ENCODE results near the gene CNNM3. TPM values are rescaled to one million over a fixed set of nuclear protein-coding genes. Genes with fewer than 3 reads are reported as not detected.

Gene CNNM3
- total RNA-seq, 1 experiment from 2014 or later, result 34.0 TPM

DNA sequence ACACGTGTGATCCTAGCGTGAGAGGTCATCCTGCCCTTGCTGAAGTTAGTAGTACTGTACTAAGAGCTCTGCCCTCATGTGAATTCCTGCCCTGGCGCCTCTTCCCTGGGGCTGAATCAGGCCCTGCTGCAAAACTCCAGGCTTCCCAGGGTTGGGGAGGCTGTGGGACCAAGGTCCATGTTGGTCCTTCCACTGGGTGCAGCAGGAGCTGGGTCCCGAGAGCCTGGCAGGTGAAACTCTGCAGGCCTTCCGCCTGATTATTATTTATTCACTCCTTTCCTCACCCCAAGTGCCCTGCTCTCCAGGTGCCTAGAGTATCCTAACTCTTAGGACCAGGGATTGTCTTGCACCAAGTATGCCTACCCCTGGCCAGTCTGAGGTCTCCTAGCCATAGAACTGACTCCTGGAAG is 5.3 kb upstream of the CNNM3 start:
- in situ Hi-C loops (cut with HindIII; ENCODE audit: low pct_unique_long_range_greater_than_20kb, low sequenced_read_pairs) (no loop called here), intact Hi-C loops (cut with micrococcal nuclease; ENCODE audit: unreplicated experiment) (no loop called here)
- Histone ChIP-seq H3K27ac (ENCODE audit: low read length) (no peak overlapping the region), H3K4me3 (ENCODE audit: low read depth in 2 of 2, low read length in 2 of 2) (no peak overlapping the region), H3K27me3 (ENCODE audit: control insufficient read depth, insufficient read depth, low read length) (no peaks in the 10 kb centered on the region), H3K9me3 (ENCODE audit: control insufficient read depth, insufficient read depth, low read depth, low read length) (no peaks in the 10 kb centered on the region), H3K36me3 (ENCODE audit: control insufficient read depth, insufficient read depth, low read length) (no peaks in the 10 kb centered on the region; the same call in 1 of the 2 replicates), H3K4me1 (ENCODE audit: control insufficient read depth, insufficient read depth, low read length) (no peaks in the 10 kb centered on the region)
- no peak for ATAC-seq
- no TSS peak for BruUV-seq (replicated peaks)
- no peak for DNase-seq (ENCODE audit: low read depth, low spot score)
- ChIA-PET POLR2A (no interaction called here), CTCF (no interaction called here)
- TF ChIP-seq, protein P1, sequence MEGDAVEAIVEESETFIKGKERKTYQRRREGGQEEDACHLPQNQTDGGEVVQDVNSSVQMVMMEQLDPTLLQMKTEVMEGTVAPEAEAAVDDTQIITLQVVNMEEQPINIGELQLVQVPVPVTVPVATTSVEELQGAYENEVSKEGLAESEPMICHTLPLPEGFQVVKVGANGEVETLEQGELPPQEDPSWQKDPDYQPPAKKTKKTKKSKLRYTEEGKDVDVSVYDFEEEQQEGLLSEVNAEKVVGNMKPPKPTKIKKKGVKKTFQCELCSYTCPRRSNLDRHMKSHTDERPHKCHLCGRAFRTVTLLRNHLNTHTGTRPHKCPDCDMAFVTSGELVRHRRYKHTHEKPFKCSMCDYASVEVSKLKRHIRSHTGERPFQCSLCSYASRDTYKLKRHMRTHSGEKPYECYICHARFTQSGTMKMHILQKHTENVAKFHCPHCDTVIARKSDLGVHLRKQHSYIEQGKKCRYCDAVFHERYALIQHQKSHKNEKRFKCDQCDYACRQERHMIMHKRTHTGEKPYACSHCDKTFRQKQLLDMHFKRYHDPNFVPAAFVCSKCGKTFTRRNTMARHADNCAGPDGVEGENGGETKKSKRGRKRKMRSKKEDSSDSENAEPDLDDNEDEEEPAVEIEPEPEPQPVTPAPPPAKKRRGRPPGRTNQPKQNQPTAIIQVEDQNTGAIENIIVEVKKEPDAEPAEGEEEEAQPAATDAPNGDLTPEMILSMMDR (IDR thresholded peaks at IDR 0.05), result no peak
- TF ChIP-seq SIN3A (IDR thresholded peaks at IDR 0.05; ENCODE audit: borderline replicate concordance, insufficient read depth, low read depth, low read length), result no peak
- TF ChIP-seq, protein P2, sequence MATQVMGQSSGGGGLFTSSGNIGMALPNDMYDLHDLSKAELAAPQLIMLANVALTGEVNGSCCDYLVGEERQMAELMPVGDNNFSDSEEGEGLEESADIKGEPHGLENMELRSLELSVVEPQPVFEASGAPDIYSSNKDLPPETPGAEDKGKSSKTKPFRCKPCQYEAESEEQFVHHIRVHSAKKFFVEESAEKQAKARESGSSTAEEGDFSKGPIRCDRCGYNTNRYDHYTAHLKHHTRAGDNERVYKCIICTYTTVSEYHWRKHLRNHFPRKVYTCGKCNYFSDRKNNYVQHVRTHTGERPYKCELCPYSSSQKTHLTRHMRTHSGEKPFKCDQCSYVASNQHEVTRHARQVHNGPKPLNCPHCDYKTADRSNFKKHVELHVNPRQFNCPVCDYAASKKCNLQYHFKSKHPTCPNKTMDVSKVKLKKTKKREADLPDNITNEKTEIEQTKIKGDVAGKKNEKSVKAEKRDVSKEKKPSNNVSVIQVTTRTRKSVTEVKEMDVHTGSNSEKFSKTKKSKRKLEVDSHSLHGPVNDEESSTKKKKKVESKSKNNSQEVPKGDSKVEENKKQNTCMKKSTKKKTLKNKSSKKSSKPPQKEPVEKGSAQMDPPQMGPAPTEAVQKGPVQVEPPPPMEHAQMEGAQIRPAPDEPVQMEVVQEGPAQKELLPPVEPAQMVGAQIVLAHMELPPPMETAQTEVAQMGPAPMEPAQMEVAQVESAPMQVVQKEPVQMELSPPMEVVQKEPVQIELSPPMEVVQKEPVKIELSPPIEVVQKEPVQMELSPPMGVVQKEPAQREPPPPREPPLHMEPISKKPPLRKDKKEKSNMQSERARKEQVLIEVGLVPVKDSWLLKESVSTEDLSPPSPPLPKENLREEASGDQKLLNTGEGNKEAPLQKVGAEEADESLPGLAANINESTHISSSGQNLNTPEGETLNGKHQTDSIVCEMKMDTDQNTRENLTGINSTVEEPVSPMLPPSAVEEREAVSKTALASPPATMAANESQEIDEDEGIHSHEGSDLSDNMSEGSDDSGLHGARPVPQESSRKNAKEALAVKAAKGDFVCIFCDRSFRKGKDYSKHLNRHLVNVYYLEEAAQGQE (IDR thresholded peaks at IDR 0.05; ENCODE audit: insufficient read depth in 1 of 2, low read depth in 2 of 2, low read length in 1 of 2), result no peak
- TF ChIP-seq POLR2AphosphoS5 (IDR thresholded peaks at IDR 0.05; ENCODE audit: low read depth, low read length), result no peak
- no peak for TF ChIP-seq TCF7L2 (IDR thresholded peaks at IDR 0.05; ENCODE audit: low read depth, low read length)

DNA sequence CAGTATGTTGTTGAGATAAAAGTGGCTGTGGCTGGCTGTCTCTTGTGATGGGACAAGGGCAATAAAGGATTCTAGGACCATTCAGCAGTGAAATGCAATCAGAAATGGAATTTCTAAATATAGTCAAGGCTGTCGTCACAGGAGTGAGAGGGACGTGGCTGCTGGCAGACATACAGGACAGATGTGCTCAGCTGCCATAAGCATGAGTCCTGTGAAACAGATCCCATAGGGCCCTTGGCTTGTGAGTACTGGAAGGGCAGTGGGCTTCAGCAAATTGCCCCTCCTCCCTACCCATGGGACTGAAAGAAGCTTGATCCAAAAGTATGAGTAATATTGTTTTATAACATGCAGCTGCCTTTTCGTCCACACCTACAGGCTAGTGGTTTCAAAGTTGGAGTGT is 4.2 kb upstream of the CNNM3 start:
- ATAC-seq (no peak), DNase-seq (ENCODE audit: low read depth, low spot score) (no peak)
- TF ChIP-seq, protein P1 (IDR thresholded peaks at IDR 0.05), result no peak
- TF ChIP-seq, protein P2 (IDR thresholded peaks at IDR 0.05; ENCODE audit: insufficient read depth in 1 of 2, low read depth in 2 of 2, low read length in 1 of 2), result no peak
- TF ChIP-seq SIN3A (IDR thresholded peaks at IDR 0.05; ENCODE audit: borderline replicate concordance, insufficient read depth, low read depth, low read length) (no peak), TCF7L2 (IDR thresholded peaks at IDR 0.05; ENCODE audit: low read depth, low read length) (no peak), POLR2AphosphoS5 (IDR thresholded peaks at IDR 0.05; ENCODE audit: low read depth, low read length) (no peak)
- Histone ChIP-seq H3K9me3 (ENCODE audit: control insufficient read depth, insufficient read depth, low read depth, low read length) (no peaks in the 10 kb centered on the region), H3K27ac (ENCODE audit: low read length) (no peak overlapping the region), H3K36me3 (ENCODE audit: control insufficient read depth, insufficient read depth, low read length) (no peaks in the 10 kb centered on the region; the same call in 1 of the 2 replicates), H3K27me3 (ENCODE audit: control insufficient read depth, insufficient read depth, low read length) (no peaks in the 10 kb centered on the region), H3K4me1 (ENCODE audit: control insufficient read depth, insufficient read depth, low read length) (no peaks in the 10 kb centered on the region), H3K4me3 (ENCODE audit: low read depth in 2 of 2, low read length in 2 of 2) (no peak overlapping the region)
- CTCF ChIA-PET, result no interaction called here
- POLR2A ChIA-PET, result no interaction called here
- in situ Hi-C loops (cut with HindIII; ENCODE audit: low pct_unique_long_range_greater_than_20kb, low sequenced_read_pairs) (no loop called here), intact Hi-C loops (cut with micrococcal nuclease; ENCODE audit: unreplicated experiment) (no loop called here)
- BruUV-seq (replicated peaks), result no TSS peak
